Activated CD4-positive, alpha-beta T cell treated with anti-CD3 and anti-CD28 coated beads, Interleukin-2, Interleukin-4, amounts not matched to agents 100 ng/mL and 50 ng/mL, durations not matched to agents 16 hours and 8 hours (primary cell): ENCODE measurements around the gene GSE1.

ENCODE experiments used
- DNase-seq: peaks from one replicate; pipeline ENCODE4 v3.0.0-alpha.2; 2020; ENCODE audit warnings: low spot score

GSE1 gene

GRCh38 chr16:85635545-85636140 lies 22.5 kb downstream of the GSE1 start:
- no peak for DNase-seq

- no peak for DNase-seq
Measured at GRCh38 chr16:85636234-85636812, 23.2 kb downstream of the GSE1 start.

- no peak for DNase-seq
Measured at GRCh38 chr16:85637061-85637807, 24.1 kb downstream of the GSE1 start.

- DNase-seq: no peak
Measured at GRCh38 chr16:85637808-85638647, 24.9 kb downstream of the GSE1 start.

GRCh38 chr16:85638695-85639409 lies 25.7 kb downstream of the GSE1 start:
- DNase-seq: no peak

GRCh38 chr16:85639529-85640253 lies 26.6 kb downstream of the GSE1 start:
- no peak for DNase-seq

GRCh38 chr16:85640254-85640558 lies 27.1 kb downstream of the GSE1 start:
- no peak for DNase-seq

GRCh38 chr16:85640585-85640984 lies 27.5 kb downstream of the GSE1 start:
- no peak for DNase-seq

- DNase-seq: no peak
Measured at GRCh38 chr16:85641305-85641704, 28.2 kb downstream of the GSE1 start.

- DNase-seq: no peak
Measured at GRCh38 chr16:85641776-85642176, 28.7 kb downstream of the GSE1 start.

GRCh38 chr16:85642762-85643358 lies 29.7 kb downstream of the GSE1 start:
- DNase-seq: no peak

GRCh38 chr16:85643631-85644030 lies 30.5 kb downstream of the GSE1 start:
- DNase-seq: no peak

GRCh38 chr16:85644093-85644712 lies 31.1 kb downstream of the GSE1 start:
- DNase-seq: no peak

GRCh38 chr16:85645021-85645589 lies 32.0 kb downstream of the GSE1 start:
- no peak for DNase-seq

- no peak for DNase-seq
Measured at GRCh38 chr16:85646358-85646907, 33.3 kb downstream of the GSE1 start.

GRCh38 chr16:85646976-85647375 lies 33.9 kb downstream of the GSE1 start:
- no peak for DNase-seq

GRCh38 chr16:85648070-85648714 lies 35.1 kb downstream of the GSE1 start:
- no peak for DNase-seq

- DNase-seq: no peak
Measured at GRCh38 chr16:85648805-85649204, 35.7 kb downstream of the GSE1 start.

GRCh38 chr16:85649411-85650134 lies 36.5 kb downstream of the GSE1 start:
- no peak for DNase-seq
